Effector memory CD8-positive, alpha-beta T cell (primary cell): ENCODE measurements around the gene RGS19.

Experiments used
- ATAC-seq: fragments of 150-1000 bp; cut with Tn5 transposase; replicated peaks from 2 replicates; pipeline ENCODE4 v1.10.0; 2021; ENCODE audit warnings: mild to moderate bottlenecking, moderate library complexity
- DNase-seq, 3 experiments: peaks; one replicate each; pipeline ENCODE4 v3.0.0; 2021
- H3K27ac Mint-ChIP-seq, 2 donors: one replicate each; pipeline ENCODE4 v1.8.0; 2022; ENCODE audit warnings: mild to moderate bottlenecking in 2 of 2, mixed read lengths in 2 of 2, moderate library complexity in 2 of 2
- H3K27me3 Mint-ChIP-seq, 2 donors: one replicate each; pipeline ENCODE4 v1.8.0; 2022; ENCODE audit warnings: mixed read lengths in 2 of 2
- H3K36me3 Mint-ChIP-seq: one replicate; pipeline ENCODE4 v1.8.0; 2022; ENCODE audit warnings: mild to moderate bottlenecking, moderate library complexity, mixed read lengths; ENCODE audit not compliant: insufficient read depth
- H3K4me1 Mint-ChIP-seq, 2 donors: one replicate each; pipeline ENCODE4 v1.8.0; 2022; ENCODE audit warnings: low read depth in 2 of 2, mixed read lengths in 2 of 2
- H3K4me3 Mint-ChIP-seq, 2 donors: one replicate each; pipeline ENCODE4 v1.8.0; 2022; ENCODE audit warnings: mild to moderate bottlenecking in 2 of 2, mixed read lengths in 2 of 2, moderate library complexity in 2 of 2
- H3K9me3 Mint-ChIP-seq, 2 donors: one replicate each; pipeline ENCODE4 v1.8.0; 2022; ENCODE audit warnings: mixed read lengths in 2 of 2

The RGS19 gene

GRCh38 chr20:64025101-64025825 lies 54.1 kb downstream of the RGS19 start:
- Mint-ChIP-seq H3K4me3 (no peak overlapping the region), H3K36me3 (peaks cover 81% of the 10 kb centered on the region), H3K27me3 (no peaks in the 10 kb centered on the region), H3K4me1 (no peaks in the 10 kb centered on the region), H3K27ac (no peak overlapping the region), H3K9me3 (no peaks in the 10 kb centered on the region)
- ATAC-seq (no peak), DNase-seq (no peak)

GRCh38 chr20:64024141-64024990 lies 55.0 kb downstream of the RGS19 start:
- H3K27me3 Mint-ChIP-seq: no peaks in the 10 kb centered on the region
- peak overlapping the region in 1 of 2 donors; percentile 23 for H3K27ac Mint-ChIP-seq
- no peaks in the 10 kb centered on the region for H3K9me3 Mint-ChIP-seq
- DNase-seq (no peak), ATAC-seq (no peak)
- H3K4me3 Mint-ChIP-seq: no peak overlapping the region
- H3K4me1 Mint-ChIP-seq: peaks cover 0 to 2% of the 10 kb centered on the region in 2 donors
- H3K36me3 Mint-ChIP-seq: peaks cover 81% of the 10 kb centered on the region

- Mint-ChIP-seq H3K9me3 (no peaks in the 10 kb centered on the region), H3K4me1 (peaks cover 0 to 2% of the 10 kb centered on the region in 2 donors), H3K27ac (no peak overlapping the region), H3K4me3 (no peak overlapping the region), H3K36me3 (peaks cover 83% of the 10 kb centered on the region), H3K27me3 (no peaks in the 10 kb centered on the region)
- ATAC-seq (no peak), DNase-seq (no peak)
These were observed 55.8 kb downstream of the RGS19 start for GRCh38 chr20:64023361-64024140.
